ENCODE results near the gene ATP6V0D1.

- TF ChIP-seq USF2 (IDR thresholded peaks at IDR 0.05; ENCODE audit: low read depth, low read length) (no peak), RFX5 (IDR thresholded peaks at IDR 0.05; ENCODE audit: low read depth, low read length) (no peak), FOS (IDR thresholded peaks at IDR 0.05; ENCODE audit: low read depth, low read length) (no peak), BHLHE40 (IDR thresholded peaks at IDR 0.05; ENCODE audit: low read depth, low read length) (no peak), POLR2A (IDR thresholded peaks at IDR 0.05; ENCODE audit: low read depth, low read length) (no peak), CTCF (conservative IDR thresholded peaks at IDR 0.05; ENCODE audit: low read depth, low read length) (no peak), MAZ (IDR thresholded peaks at IDR 0.05; ENCODE audit: borderline replicate concordance, low read depth, low read length) (no peak), RAD21 (IDR thresholded peaks at IDR 0.05; ENCODE audit: low read length) (no peak), ELK1 (IDR thresholded peaks at IDR 0.05; ENCODE audit: borderline replicate concordance, low read depth, low read length) (no peak), MXI1 (IDR thresholded peaks at IDR 0.05; ENCODE audit: borderline replicate concordance, low read depth, low read length) (no peak), MAFK (IDR thresholded peaks at IDR 0.05; ENCODE audit: low read depth, low read length) (peak; percentile 48)
Observed at GRCh38 chr16:67463059-67463458, 17.9 kb downstream of the ATP6V0D1 start.
